A549 (cell line): ENCODE data around the gene ANGPT4. TPM values are rescaled to one million over a fixed set of nuclear protein-coding genes. Genes with fewer than 3 reads are reported as not detected.

ENCODE experiments used
- ATAC-seq, 2 experiments: fragments of 200-7000 bp in 1 of 2; fragments of >200 bp in 1 of 2; cut with Nextera tagmentation in 1 of 2; cut with Tn5 transposase in 1 of 2; 3 replicates each; pipeline versions ENCODE4 v1.8.0 to v1.9.1; 2018 to 2020; ENCODE audit warnings: mild to moderate bottlenecking in 1 of 2, moderate library complexity in 1 of 2
- CTCF ChIA-PET: fragments of 300-600 bp; sonication (Branson Sonifier 250); formaldehyde crosslinking; extraction: SDS; loops from one replicate; lab custom pipeline; 2021; ENCODE audit warnings: antibody characterized with exemption, inconsistent platforms; lab: Yijun Ruan, JAX
- POLR2A ChIA-PET: fragments of 350-600 bp; formaldehyde crosslinking; extraction: SDS; loops from one replicate; lab custom pipeline; 2021; ENCODE audit warnings: antibody characterized with exemption, inconsistent platforms; lab: Yijun Ruan, JAX
- DNase-seq, 2 experiments: peaks; one replicate each; pipeline versions ENCODE4 v3.0.0 to v3.0.0-alpha.2; 2011 to 2016; ENCODE audit warnings: low read depth in 1 of 2, low spot score in 1 of 2
- FAIRE-seq: peaks from 2 replicates; lab custom pipeline; 2011; peaks lifted over from hg19 to GRCh38; lab: Jason Lieb, UNC
- H3K27ac ChIP-seq, 2 experiments: fragments of >200 bp; sonication (Bioruptor Twin); formaldehyde crosslinking; 3 replicates each; pipeline ENCODE4 v1.5.1; 2016 to 2017
- H3K4me1 ChIP-seq: fragments of >200 bp; sonication (Bioruptor Twin); formaldehyde crosslinking; 3 replicates; pipeline ENCODE4 v1.6.1; 2016
- H3K4me2 ChIP-seq: fragments of >200 bp; sonication (Bioruptor Twin); formaldehyde crosslinking; 3 replicates; pipeline ENCODE4 v1.6.1; 2016
- H3K4me3 ChIP-seq: fragments of >200 bp; sonication (Bioruptor Twin); formaldehyde crosslinking; 3 replicates; pipeline ENCODE4 v1.5.1; 2016
- H3K9me3 ChIP-seq: fragments of >200 bp; sonication (Bioruptor Twin); formaldehyde crosslinking; 3 replicates; pipeline ENCODE4 v1.6.1; 2016
- BCL3 ChIP-seq: fragments of >200 bp; sonication (Bioruptor Twin); formaldehyde crosslinking; IDR thresholded peaks from 3 replicates; pipeline ENCODE4 v1.6.1; 2016
- CBX2 ChIP-seq: fragments of 200-600 bp; sonication (generic); IDR thresholded peaks from 2 replicates; pipeline ENCODE4 v1.6.1; 2016; ENCODE audit warnings: low read depth, mild to moderate bottlenecking, borderline replicate concordance
- CHD2 ChIP-seq: fragments of 150-350 bp; IDR thresholded peaks from 2 replicates; pipeline ENCODE4 v1.6.1; 2014; ENCODE audit warnings: low read length; ENCODE audit not compliant: partially characterized antibody
- EHMT2 ChIP-seq: fragments of 200-600 bp; sonication (generic); IDR thresholded peaks from 2 replicates; pipeline ENCODE4 v1.6.1; 2016; ENCODE audit warnings: antibody characterized with exemption, low read depth, mild to moderate bottlenecking, moderate library complexity
- ELK1 ChIP-seq: fragments of 150-350 bp; IDR thresholded peaks from 2 replicates; pipeline ENCODE4 v1.6.1; 2014; ENCODE audit warnings: low read depth, mild to moderate bottlenecking, low read length
- ESRRA ChIP-seq: fragments of 150-350 bp; IDR thresholded peaks from 2 replicates; pipeline ENCODE4 v1.6.1; 2014; ENCODE audit warnings: mild to moderate bottlenecking, low read length, borderline replicate concordance
- FOSB ChIP-seq: fragments of 250-450 bp; sonication (Bioruptor Pico); IDR thresholded peaks from 2 replicates; pipeline ENCODE4 v1.5.0; 2020; ENCODE audit warnings: mild to moderate bottlenecking, moderate library complexity
- FOSL2 ChIP-seq, 2 experiments: fragments of 450-650 bp in 1 of 2; fragments of >200 bp in 1 of 2; sonication (Bioruptor Twin) in 1 of 2; formaldehyde crosslinking; IDR thresholded peaks; 2 replicates each; pipeline versions ENCODE4 v1.5.0 to v1.6.1; 2016 to 2020; ENCODE audit warnings: mild to moderate bottlenecking in 1 of 2, moderate library complexity in 1 of 2
- FOXS1 ChIP-seq: fragments of 250-450 bp; sonication (Bioruptor Pico); IDR thresholded peaks from 2 replicates; pipeline ENCODE4 v1.5.0; 2020; ENCODE audit warnings: mild to moderate bottlenecking, moderate library complexity
- GATA3 ChIP-seq: IDR thresholded peaks from 2 replicates; pipeline ENCODE4 v1.6.1; 2012; ENCODE audit warnings: borderline replicate concordance
- HDAC2 ChIP-seq: fragments of 200-600 bp; sonication (generic); IDR thresholded peaks from 2 replicates; pipeline ENCODE4 v1.6.1; 2016
- HEYL ChIP-seq: fragments of 250-450 bp; sonication (Bioruptor Pico); IDR thresholded peaks from 2 replicates; pipeline ENCODE4 v1.8.0; 2021; ENCODE audit warnings: mild to moderate bottlenecking, moderate library complexity
- MAX ChIP-seq: IDR thresholded peaks from 2 replicates; pipeline ENCODE4 v1.6.1; 2012
- NPAS2 ChIP-seq: fragments of 250-450 bp; sonication (Bioruptor Pico); IDR thresholded peaks from 2 replicates; pipeline ENCODE4 v1.8.0; 2022; ENCODE audit warnings: mild to moderate bottlenecking, moderate library complexity, borderline replicate concordance
- PBX3 ChIP-seq: IDR thresholded peaks from 2 replicates; pipeline ENCODE4 v1.6.1; 2012
- PHF8 ChIP-seq: fragments of 200-600 bp; sonication (generic); IDR thresholded peaks from 2 replicates; pipeline ENCODE4 v1.6.1; 2016; ENCODE audit warnings: low read depth, mild to moderate bottlenecking, antibody characterized with exemption, moderate library complexity, borderline replicate concordance
- POLR2A ChIP-seq: IDR thresholded peaks from 2 replicates; pipeline ENCODE4 v1.6.1; 2012; ENCODE audit warnings: mild to moderate bottlenecking, low read length
- POLR2AphosphoS2 ChIP-seq: conservative IDR thresholded peaks from 2 replicates; pipeline ENCODE4 v1.6.1; 2012; ENCODE audit warnings: low read length, improper control_type of control experiment, inconsistent platforms
- RCOR1 ChIP-seq: fragments of 150-350 bp; IDR thresholded peaks from 2 replicates; pipeline ENCODE4 v1.6.1; 2014; ENCODE audit warnings: antibody characterized with exemption, low read length, low read depth
- SMC3 ChIP-seq: fragments of >200 bp; sonication (Bioruptor Twin); formaldehyde crosslinking; IDR thresholded peaks from 3 replicates; pipeline ENCODE4 v1.6.1; 2018; ENCODE audit warnings: inconsistent platforms
- TFCP2L1 ChIP-seq: fragments of 250-450 bp; sonication (Bioruptor Pico); IDR thresholded peaks from 2 replicates; pipeline ENCODE4 v1.5.0; 2021; ENCODE audit warnings: mild to moderate bottlenecking
- ZFP36 ChIP-seq: fragments of 450-650 bp; IDR thresholded peaks from 2 replicates; pipeline ENCODE4 v1.6.1; 2014; ENCODE audit warnings: borderline replicate concordance; ENCODE audit not compliant: partially characterized antibody
- ZNF302 ChIP-seq: fragments of 250-450 bp; sonication (Bioruptor Pico); IDR thresholded peaks from 2 replicates; pipeline ENCODE4 v1.9.0; 2021; ENCODE audit warnings: inconsistent platforms, mild to moderate bottlenecking, moderate library complexity
- ZSCAN20 ChIP-seq: fragments of 250-450 bp; sonication (Bioruptor Pico); IDR thresholded peaks from 2 replicates; pipeline ENCODE4 v1.8.0; 2022; ENCODE audit warnings: mild to moderate bottlenecking, moderate library complexity
- WGBS: methylation state at CpG from one replicate; pipeline ENCODE4 v1.1.6; 2017; ENCODE audit errors: missing lambda C conversion rate; 5-methylcytosine and 5-hydroxymethylcytosine counted together
- polyA plus RNA-seq, 4 experiments: library from polyadenylated mRNA; depleted of rRNA in 3 of 4; stranded (reverse); fragments of >200 nt; fragmentation: RNase III in 1 of 4; extraction: RNeasy Plus Mini Kit Qiagen cat#74134 plus additional on column Dnase treatment in 1 of 4; gene quantifications; 2 replicates in 3 of 4; 3 replicates in 1 of 4; pipeline ENCODE4 v1.2.3, GENCODE V29; 2011 to 2017

Gene ANGPT4
- polyA plus RNA-seq, 2 of the 4 experiments (the other 2 are of a cell fraction) = 0.04 TPM; not detected in 1

GRCh38 chr20:845226-845868 lies 70.8 kb downstream of the ANGPT4 start:
- Histone ChIP-seq H3K4me3 (no peak overlapping the region), H3K4me2 (no peak overlapping the region), H3K27ac (no peak overlapping the region), H3K9me3 (no peaks in the 10 kb centered on the region), H3K4me1 (peaks cover 5% of the 10 kb centered on the region; the same call in 1 of the 3 replicates)
- WGBS = 95% methylated on average over 39 of the region's 50 CpGs
- TF ChIP-seq NPAS2 = no peak
- TF ChIP-seq ELK1 = no peak
- no peak for TF ChIP-seq PHF8
- no peak for TF ChIP-seq ESRRA
- TF ChIP-seq FOSL2 (IDR thresholded peaks at IDR 0.05) = no peak
- no peak for TF ChIP-seq FOSL2 (CRISPR knock-in tag; IDR thresholded peaks at IDR 0.05)
- TF ChIP-seq ZNF302 (CRISPR knock-in tag) = no peak
- TF ChIP-seq CHD2 = no peak
- no peak for TF ChIP-seq POLR2AphosphoS2
- TF ChIP-seq MAX = no peak
- no peak for TF ChIP-seq HDAC2
- no peak for TF ChIP-seq CBX2
- no peak for TF ChIP-seq GATA3
- TF ChIP-seq FOXS1 (CRISPR knock-in tag) = no peak
- TF ChIP-seq BCL3 = no peak
- no peak for TF ChIP-seq FOSB
- TF ChIP-seq ZSCAN20 (CRISPR knock-in tag) = no peak
- TF ChIP-seq TFCP2L1 (CRISPR knock-in tag) = no peak
- TF ChIP-seq EHMT2 = no peak
- no peak for TF ChIP-seq PBX3
- no peak for TF ChIP-seq SMC3
- DNase-seq (no peak), ATAC-seq (no peak), FAIRE-seq (no peak)
- ChIA-PET CTCF (interaction anchor here (0.5 kb wide), 1 partner anchor 68 kb away, joined by 4 read pairs; no protein-coding TSS in a partner anchor), POLR2A (no interaction called here)

- peak; percentile 70 to 73 for DNase-seq
- CTCF ChIA-PET = interaction anchor here (0.6 to 4.2 kb wide), 3 partner anchors 26 to 354 kb away, joined by 3 to 28 read pairs (median 10); no protein-coding TSS in a partner anchor
- Histone ChIP-seq H3K27ac (no peak overlapping the region), H3K4me1 (peaks cover 5% of the 10 kb centered on the region; the same call in 1 of the 3 replicates), H3K4me2 (no peak overlapping the region), H3K4me3 (no peak overlapping the region)
- POLR2A ChIA-PET = no interaction called here
- ATAC-seq = peak; percentile 50 to 93; a peak in 4 of 6 replicates
- TF ChIP-seq CBX2 (no peak), MAX (no peak), POLR2A (no peak), RCOR1 (no peak), FOSB (no peak), ZFP36 (no peak), PHF8 (no peak), HEYL (CRISPR knock-in tag) (no peak)
- TF ChIP-seq, all 56 proteins: peak for 0
- no peaks in the 10 kb centered on the region for H3K9me3 ChIP-seq
- 86% methylated on average over 47 of the region's 47 CpGs for WGBS
- FAIRE-seq = no peak
Observed at GRCh38 chr20:844473-845225, 71.5 kb downstream of the ANGPT4 start.
